ENCODE results near the gene RUFY4. TPM values are rescaled to one million over a fixed set of nuclear protein-coding genes. Genes with fewer than 3 reads are reported as not detected.

Gene RUFY4
- total RNA-seq, 2 donors from 2014 or later: not detected

DNA sequence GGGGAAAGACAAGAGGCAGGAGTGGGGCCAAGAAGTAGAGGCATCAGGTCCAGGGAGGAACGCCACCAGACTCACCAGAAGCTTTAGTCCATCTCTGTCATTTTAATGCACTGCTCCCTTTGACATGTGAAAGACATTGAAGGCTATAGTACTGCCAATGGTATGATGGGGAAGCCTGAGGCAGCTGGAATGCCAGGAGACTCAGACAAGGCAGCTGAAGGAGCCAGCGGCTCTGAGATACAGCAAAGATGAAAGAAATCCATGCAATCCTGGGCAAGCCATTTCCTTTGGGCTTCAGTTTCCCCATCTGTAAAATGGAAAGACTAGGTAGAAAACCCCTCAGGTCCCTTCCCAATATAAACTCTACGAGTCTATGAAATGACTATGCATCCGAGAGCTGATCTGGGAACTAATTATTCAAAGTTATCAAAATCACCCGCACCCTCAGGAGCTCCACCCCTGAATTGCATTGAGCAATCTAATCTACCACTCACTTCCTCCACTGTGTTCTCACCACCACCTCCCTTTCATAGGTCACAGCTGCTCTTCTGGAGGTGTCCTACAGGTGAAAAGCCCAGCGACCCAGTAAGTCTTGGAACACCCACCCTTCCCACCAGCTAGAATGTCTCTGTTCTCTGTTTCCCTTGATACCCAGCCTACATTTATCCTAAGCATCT lies 59.9 kb downstream of the RUFY4 start:
- no peak for ATAC-seq
- Histone ChIP-seq H3K27me3 (no peaks in the 10 kb centered on the region), H3K9me3 (no peaks in the 10 kb centered on the region), H3K4me3 (no peak overlapping the region), H3K36me3 (replicated peaks in 1 of 2; ENCODE audit: insufficient read depth in 1 of 2, low read depth in 2 of 2) (no peaks in the 10 kb centered on the region), H3K4me1 (no peaks in the 10 kb centered on the region), H3K27ac (no peak overlapping the region)
- DNase-seq: no peak
- WGBS, 2 donors: 67 to 69% methylated on average over 6 of the region's 6 CpGs
- intact Hi-C loops (cut with DNase I): no loop called here
- TF ChIP-seq, protein P1, sequence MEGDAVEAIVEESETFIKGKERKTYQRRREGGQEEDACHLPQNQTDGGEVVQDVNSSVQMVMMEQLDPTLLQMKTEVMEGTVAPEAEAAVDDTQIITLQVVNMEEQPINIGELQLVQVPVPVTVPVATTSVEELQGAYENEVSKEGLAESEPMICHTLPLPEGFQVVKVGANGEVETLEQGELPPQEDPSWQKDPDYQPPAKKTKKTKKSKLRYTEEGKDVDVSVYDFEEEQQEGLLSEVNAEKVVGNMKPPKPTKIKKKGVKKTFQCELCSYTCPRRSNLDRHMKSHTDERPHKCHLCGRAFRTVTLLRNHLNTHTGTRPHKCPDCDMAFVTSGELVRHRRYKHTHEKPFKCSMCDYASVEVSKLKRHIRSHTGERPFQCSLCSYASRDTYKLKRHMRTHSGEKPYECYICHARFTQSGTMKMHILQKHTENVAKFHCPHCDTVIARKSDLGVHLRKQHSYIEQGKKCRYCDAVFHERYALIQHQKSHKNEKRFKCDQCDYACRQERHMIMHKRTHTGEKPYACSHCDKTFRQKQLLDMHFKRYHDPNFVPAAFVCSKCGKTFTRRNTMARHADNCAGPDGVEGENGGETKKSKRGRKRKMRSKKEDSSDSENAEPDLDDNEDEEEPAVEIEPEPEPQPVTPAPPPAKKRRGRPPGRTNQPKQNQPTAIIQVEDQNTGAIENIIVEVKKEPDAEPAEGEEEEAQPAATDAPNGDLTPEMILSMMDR (IDR thresholded peaks at IDR 0.05): no peak
- TF ChIP-seq POLR2A (IDR thresholded peaks at IDR 0.05): no peak

DNA sequence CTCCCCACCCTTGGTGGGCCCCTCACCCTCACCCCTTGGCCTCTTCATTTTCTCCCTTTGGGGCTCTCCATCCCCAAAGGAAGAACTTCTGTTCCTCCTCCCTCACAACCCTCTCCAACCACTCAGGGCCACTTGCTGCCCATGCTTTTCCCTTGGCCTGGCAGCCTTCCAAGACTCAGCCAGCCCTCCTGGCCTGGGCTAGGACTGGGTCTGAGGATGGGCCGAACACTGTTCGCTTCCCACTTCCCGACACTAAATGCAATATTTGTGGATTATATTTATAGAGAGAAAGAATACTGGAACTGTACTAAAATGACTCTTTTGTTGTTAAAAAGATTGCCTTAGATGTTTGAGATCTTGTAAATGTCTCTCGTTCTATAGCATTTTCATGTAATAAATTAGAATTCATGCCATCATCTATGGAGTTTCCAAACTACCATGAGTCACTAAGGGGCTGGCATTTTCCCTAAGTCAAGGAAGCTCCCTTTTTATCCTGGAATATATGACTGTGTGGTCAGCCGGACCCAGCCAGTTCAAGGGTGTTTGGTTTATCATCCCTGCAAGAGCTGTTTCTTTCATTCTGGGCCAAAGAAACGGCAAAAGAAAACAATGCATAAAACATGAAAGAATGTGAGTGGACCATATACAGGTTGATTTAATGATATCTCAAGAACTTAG lies 60.5 kb downstream of the RUFY4 start:
- Histone ChIP-seq H3K9me3 (no peaks in the 10 kb centered on the region), H3K27ac (no peak overlapping the region), H3K4me1 (no peaks in the 10 kb centered on the region), H3K36me3 (replicated peaks in 1 of 2; ENCODE audit: insufficient read depth in 1 of 2, low read depth in 2 of 2) (no peaks in the 10 kb centered on the region), H3K4me3 (no peak overlapping the region), H3K27me3 (no peaks in the 10 kb centered on the region)
- no peak for DNase-seq
- no peak for TF ChIP-seq POLR2A (IDR thresholded peaks at IDR 0.05)
- TF ChIP-seq, protein P1 (IDR thresholded peaks at IDR 0.05): no peak
- WGBS, 2 donors: 83 to 88% methylated on average over 6 of the region's 6 CpGs
- ATAC-seq: no peak
- intact Hi-C loops (cut with DNase I): no loop called here

DNA sequence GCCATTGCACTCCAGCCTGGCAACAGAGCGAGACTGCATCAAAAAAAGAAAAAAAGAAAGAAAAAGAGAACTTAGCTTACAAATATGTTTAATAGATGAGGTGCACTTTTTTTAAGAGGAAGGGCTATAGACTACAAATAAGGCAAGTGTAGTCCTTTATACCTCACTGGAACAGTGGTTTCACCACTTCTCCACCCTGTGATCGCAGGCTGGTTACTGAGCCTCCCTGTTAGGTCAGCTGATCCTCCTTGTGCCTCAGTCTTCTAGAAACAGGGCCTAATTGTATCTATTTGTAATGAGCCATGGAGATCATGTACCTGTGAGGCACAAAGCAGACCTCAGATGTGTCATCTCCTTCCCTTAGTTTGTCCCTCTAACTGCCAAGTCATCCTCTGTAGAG lies 61.3 kb downstream of the RUFY4 start:
- intact Hi-C loops (cut with DNase I): no loop called here
- DNase-seq: no peak

DNA sequence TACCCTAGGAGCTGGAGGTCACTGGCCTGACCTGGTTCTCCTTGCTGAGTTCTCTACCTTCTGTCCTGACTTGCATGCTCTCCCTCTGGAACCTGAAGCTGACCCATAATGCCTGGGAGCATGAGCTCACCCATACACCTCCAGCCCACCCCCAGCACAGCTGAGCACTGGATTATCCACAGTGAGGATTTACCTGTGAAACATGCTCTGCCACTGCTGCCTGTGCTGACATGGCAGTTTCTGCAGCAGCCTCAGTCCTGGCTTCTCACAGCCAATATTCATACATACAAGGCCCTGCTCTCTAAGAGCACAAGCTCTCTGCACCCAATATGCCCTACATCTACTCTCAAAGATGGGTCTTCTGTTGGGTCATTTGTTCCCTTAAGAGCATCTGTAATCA lies 61.8 kb downstream of the RUFY4 start:
- no peak overlapping the region for H3K4me3 ChIP-seq
- no peaks in the 10 kb centered on the region for H3K27me3 ChIP-seq
- DNase-seq: no peak
- intact Hi-C loops (cut with DNase I): no loop called here
- no peaks in the 10 kb centered on the region for H3K9me3 ChIP-seq
- H3K4me1 ChIP-seq: no peaks in the 10 kb centered on the region
- TF ChIP-seq POLR2A (IDR thresholded peaks at IDR 0.05): no peak
- TF ChIP-seq, protein P1 (IDR thresholded peaks at IDR 0.05): no peak
- no peak for ATAC-seq
- H3K36me3 ChIP-seq (replicated peaks in 1 of 2; ENCODE audit: insufficient read depth in 1 of 2, low read depth in 2 of 2): no peaks in the 10 kb centered on the region
- H3K27ac ChIP-seq: no peak overlapping the region

More for the DNA sequence above, 61.3 kb downstream of the RUFY4 start:
- H3K4me1 ChIP-seq: no peaks in the 10 kb centered on the region
- H3K36me3 ChIP-seq (replicated peaks in 1 of 2; ENCODE audit: insufficient read depth in 1 of 2, low read depth in 2 of 2): no peaks in the 10 kb centered on the region
- no peak overlapping the region for H3K27ac ChIP-seq
- 80 to 87% methylated on average over 2 of the region's 2 CpGs for WGBS, 2 donors
- no peaks in the 10 kb centered on the region for H3K9me3 ChIP-seq
- H3K4me3 ChIP-seq: no peak overlapping the region
- no peak for ATAC-seq
- TF ChIP-seq, protein P1 (IDR thresholded peaks at IDR 0.05): no peak
- TF ChIP-seq POLR2A (IDR thresholded peaks at IDR 0.05): no peak
- no peaks in the 10 kb centered on the region for H3K27me3 ChIP-seq

DNA sequence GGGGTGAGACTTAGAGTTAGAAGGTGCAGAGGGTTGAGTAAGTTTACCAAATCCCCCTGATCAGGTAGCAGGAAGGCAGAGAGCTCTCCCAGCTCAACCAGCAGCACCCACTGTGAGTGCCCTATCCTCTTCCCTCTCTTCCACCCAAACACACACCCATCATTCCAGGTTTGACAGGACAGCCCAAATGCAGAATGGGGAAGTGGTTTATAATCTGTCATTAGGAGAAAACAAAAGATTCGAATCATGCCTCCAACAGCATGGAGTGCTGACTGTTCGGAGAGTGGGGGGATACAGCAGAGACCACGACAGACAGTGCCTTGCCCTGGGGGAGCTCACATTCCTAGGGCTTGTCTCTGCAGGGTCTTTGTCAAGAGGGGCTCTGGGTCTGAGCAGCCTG lies 68.5 kb downstream of the RUFY4 start:
- intact Hi-C loops (cut with DNase I): no loop called here
- Histone ChIP-seq H3K27me3 (no peaks in the 10 kb centered on the region), H3K27ac (no peak overlapping the region), H3K9me3 (no peaks in the 10 kb centered on the region), H3K4me1 (no peaks in the 10 kb centered on the region), H3K4me3 (no peak overlapping the region), H3K36me3 (replicated peaks in 1 of 2; ENCODE audit: insufficient read depth in 1 of 2, low read depth in 2 of 2) (no peaks in the 10 kb centered on the region)
- DNase-seq (no peak), ATAC-seq (no peak)
- 35 to 57% methylated on average over 3 of the region's 3 CpGs for WGBS, 2 donors
- no peak for TF ChIP-seq POLR2A (IDR thresholded peaks at IDR 0.05)
- TF ChIP-seq, protein P1 (IDR thresholded peaks at IDR 0.05): no peak

All from body of pancreas (tissue), 4 donors.